Left ventricle myocardium inferior (tissue), 1 donor: ENCODE results near the gene SEMA4A. TPM values are rescaled to one million over a fixed set of nuclear protein-coding genes. Genes with fewer than 3 reads are reported as not detected.

Source experiments
- DNase-seq: peaks from one replicate; pipeline ENCODE4 v3.0.0-alpha.2; 2020
- H3K27ac ChIP-seq: fragments of 200-600 bp; replicated peaks from 2 replicates; pipeline ENCODE4 v1.8.0; 2021
- H3K27me3 ChIP-seq: fragments of 200-600 bp; 2 replicates; pipeline ENCODE4 v1.8.0; 2021; ENCODE audit warnings: low read depth
- H3K36me3 ChIP-seq: fragments of 200-600 bp; 2 replicates; pipeline ENCODE4 v1.8.0; 2021
- H3K4me1 ChIP-seq: fragments of 200-600 bp; 2 replicates; pipeline ENCODE4 v1.8.0; 2021
- H3K4me3 ChIP-seq: fragments of 200-600 bp; 2 replicates; pipeline ENCODE4 v1.8.0; 2021; ENCODE audit warnings: mild to moderate bottlenecking, moderate library complexity
- H3K9me3 ChIP-seq: fragments of 200-600 bp; replicated peaks from 2 replicates; pipeline ENCODE4 v1.8.0; 2021
- intact Hi-C: fragments of 100-400 bp; cut with micrococcal nuclease; formaldehyde crosslinking; loops from one replicate; pipeline ENCODE4 v1.11.0; 2022
- total RNA-seq: library from RNA; stranded (reverse); fragmentation: NEBNext Ultra II Directional; extraction: Animal tissue kit (Norgen Biotek cat#: 25700); gene quantifications from one replicate; pipeline ENCODE4 v1.2.1, GENCODE V29; 2021
- TF ChIP-seq, protein P1 (sequence below): fragments of 200-600 bp; IDR thresholded peaks from 2 replicates; pipeline ENCODE4 v1.8.0; 2021; ENCODE audit warnings: antibody characterized with exemption, mild to moderate bottlenecking, borderline replicate concordance
- donor health status: DM: no; HTN: yes; CAD: no; lungs with severe emphysema.

SEMA4A gene
- total RNA-seq, 1 donor from 2014 or later = 1.0 TPM

DNA sequence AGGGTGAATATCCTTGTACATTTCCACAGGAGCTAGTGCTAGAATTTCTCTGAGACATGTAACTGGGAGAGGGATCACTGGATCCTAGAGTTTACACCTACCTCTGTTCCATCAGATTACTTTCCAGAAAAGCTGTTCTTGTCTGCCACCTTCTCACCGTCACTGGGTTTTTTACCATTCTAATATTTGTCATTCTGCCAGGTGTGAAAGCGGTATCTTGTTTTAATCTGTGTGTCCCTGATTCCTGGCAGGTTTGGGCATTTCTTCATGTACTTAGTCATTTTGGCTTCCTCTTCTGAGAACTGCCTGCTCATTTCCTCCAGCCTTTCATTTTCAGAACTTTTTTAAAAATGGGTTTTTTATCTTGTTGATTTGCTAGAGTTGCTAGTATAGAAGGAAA is 64.5 kb downstream of the SEMA4A start:
- H3K4me3 ChIP-seq = no peak overlapping the region
- peaks cover 33% of the 10 kb centered on the region for H3K4me1 ChIP-seq
- peak overlapping the region; percentile 21 for H3K27ac ChIP-seq
- no peaks in the 10 kb centered on the region for H3K27me3 ChIP-seq
- TF ChIP-seq, protein P1, sequence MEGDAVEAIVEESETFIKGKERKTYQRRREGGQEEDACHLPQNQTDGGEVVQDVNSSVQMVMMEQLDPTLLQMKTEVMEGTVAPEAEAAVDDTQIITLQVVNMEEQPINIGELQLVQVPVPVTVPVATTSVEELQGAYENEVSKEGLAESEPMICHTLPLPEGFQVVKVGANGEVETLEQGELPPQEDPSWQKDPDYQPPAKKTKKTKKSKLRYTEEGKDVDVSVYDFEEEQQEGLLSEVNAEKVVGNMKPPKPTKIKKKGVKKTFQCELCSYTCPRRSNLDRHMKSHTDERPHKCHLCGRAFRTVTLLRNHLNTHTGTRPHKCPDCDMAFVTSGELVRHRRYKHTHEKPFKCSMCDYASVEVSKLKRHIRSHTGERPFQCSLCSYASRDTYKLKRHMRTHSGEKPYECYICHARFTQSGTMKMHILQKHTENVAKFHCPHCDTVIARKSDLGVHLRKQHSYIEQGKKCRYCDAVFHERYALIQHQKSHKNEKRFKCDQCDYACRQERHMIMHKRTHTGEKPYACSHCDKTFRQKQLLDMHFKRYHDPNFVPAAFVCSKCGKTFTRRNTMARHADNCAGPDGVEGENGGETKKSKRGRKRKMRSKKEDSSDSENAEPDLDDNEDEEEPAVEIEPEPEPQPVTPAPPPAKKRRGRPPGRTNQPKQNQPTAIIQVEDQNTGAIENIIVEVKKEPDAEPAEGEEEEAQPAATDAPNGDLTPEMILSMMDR = no peak
- intact Hi-C loops = no loop called here
- no peak for DNase-seq
- no peaks in the 10 kb centered on the region for H3K9me3 ChIP-seq
- H3K36me3 ChIP-seq = peaks cover 35% of the 10 kb centered on the region

DNA sequence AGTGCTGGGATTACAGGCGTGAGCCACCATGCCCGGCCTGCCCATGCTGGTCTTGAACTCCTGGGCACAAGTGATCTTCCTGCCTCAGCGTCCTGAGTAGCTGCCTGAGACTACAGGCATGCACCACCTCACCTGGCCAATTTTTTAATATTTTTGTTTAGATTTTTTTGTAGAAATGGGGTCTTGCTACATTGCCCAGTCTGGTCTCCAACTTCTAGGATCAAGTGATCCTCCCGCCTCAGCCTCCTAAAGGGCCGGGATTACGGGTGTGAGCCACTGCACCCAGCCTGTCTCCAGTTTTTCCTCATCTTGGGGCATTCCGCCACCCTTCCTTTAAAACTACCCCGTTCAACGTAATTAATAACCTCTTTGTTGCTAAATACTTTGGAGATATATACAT is 66.8 kb downstream of the SEMA4A start:
- Histone ChIP-seq H3K4me1 (peaks cover 15% of the 10 kb centered on the region), H3K27me3 (no peaks in the 10 kb centered on the region), H3K27ac (no peak overlapping the region), H3K9me3 (no peaks in the 10 kb centered on the region), H3K36me3 (peaks cover 46% of the 10 kb centered on the region), H3K4me3 (no peak overlapping the region)
- intact Hi-C loops = loop anchor here (5.0 kb wide), 1 partner anchor 73 kb away; no protein-coding TSS in a partner anchor
- TF ChIP-seq, protein P1 = no peak
- no peak for DNase-seq

DNA sequence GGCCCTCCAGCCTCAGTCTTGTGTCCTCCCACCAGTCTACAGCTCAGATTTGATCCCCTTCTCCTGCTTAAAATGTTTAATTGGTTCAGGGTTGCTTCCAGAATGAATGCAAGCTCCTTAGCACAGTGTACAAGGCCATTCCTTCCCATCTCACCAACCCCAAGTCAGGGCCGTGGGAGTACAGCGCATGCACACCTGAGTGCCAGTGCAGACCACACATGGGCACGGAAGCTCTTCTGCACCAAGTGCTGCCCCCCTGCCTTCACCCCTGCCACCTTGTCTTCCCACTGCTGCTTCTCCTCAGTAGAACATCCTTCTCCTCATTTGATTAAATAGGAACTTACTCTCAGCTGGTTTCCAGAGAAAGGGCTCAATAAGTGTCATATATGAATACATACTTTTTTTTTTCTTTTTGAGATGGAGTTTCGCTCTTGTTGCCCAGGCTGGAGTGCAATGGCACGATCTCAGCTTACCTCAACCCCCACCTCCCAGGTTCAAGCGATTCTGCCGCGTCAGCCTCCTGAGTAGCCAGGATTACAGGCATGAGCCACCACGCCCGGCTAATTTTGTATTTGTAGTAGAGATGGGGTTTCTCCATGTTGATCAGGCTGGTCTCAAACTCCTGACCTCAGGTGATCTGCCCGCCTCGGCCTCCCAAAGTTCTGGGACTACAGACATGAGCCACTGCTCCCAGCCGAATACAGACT is 68.8 kb downstream of the SEMA4A start:
- no peak overlapping the region for H3K27ac ChIP-seq
- no peak for DNase-seq
- intact Hi-C loops = loop anchor here (5.0 kb wide), 1 partner anchor 75 kb away; no protein-coding TSS in a partner anchor

DNA sequence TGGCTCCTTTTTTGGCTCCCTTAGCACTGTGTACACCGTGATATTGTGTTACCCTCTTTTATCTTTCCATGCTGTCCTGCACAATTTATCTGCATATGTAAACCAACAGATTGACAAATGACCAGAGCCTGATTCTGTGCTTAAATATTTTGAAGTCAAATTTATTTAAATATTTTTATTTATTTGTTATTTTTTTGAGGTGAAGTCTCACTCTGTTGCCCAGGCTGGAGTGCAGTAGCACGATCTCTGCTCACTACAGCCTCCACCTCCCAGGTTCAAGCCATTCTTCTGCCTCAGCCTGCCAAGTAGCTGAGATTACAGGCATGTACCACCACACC is 72.3 kb downstream of the SEMA4A start:
- no peak for DNase-seq
- no peaks in the 10 kb centered on the region for H3K9me3 ChIP-seq
- TF ChIP-seq, protein P1 = no peak
- H3K4me3 ChIP-seq = no peak overlapping the region
- no peaks in the 10 kb centered on the region for H3K27me3 ChIP-seq
- intact Hi-C loops = loop anchor here (5.0 kb wide), 1 partner anchor 133 kb away; no protein-coding TSS in a partner anchor
- no peak overlapping the region for H3K27ac ChIP-seq
- no peaks in the 10 kb centered on the region for H3K4me1 ChIP-seq
- peaks cover 66% of the 10 kb centered on the region for H3K36me3 ChIP-seq

More for the DNA sequence above, 68.8 kb downstream of the SEMA4A start:
- Histone ChIP-seq H3K9me3 (no peaks in the 10 kb centered on the region), H3K4me1 (peaks cover 9% of the 10 kb centered on the region), H3K27me3 (no peaks in the 10 kb centered on the region), H3K4me3 (no peak overlapping the region), H3K36me3 (peaks cover 53% of the 10 kb centered on the region)
- TF ChIP-seq, protein P1 = no peak

DNA sequence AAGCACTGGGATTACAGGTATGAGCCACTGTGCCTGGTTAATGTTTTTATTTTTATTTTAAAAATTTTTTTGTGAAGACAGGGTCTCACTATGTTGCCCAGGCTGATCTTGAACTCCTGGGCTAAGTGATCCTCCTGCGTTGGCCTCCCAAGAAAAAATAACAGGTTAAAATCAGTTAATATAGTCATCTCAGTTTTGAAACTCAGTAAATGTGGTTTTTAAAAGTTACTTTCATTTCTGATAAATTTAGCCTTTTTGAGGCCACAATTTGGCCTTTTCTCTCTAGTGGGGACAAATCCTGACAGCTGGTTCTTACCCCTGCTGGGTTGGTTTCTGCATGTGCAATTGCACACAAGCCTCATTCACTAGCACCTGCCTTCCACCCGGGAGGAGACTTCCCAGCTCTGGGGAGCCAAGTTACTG is 72.7 kb downstream of the SEMA4A start:
- Histone ChIP-seq H3K4me3 (no peak overlapping the region), H3K9me3 (no peaks in the 10 kb centered on the region), H3K4me1 (no peaks in the 10 kb centered on the region), H3K27me3 (no peaks in the 10 kb centered on the region), H3K36me3 (peaks cover 61% of the 10 kb centered on the region), H3K27ac (no peak overlapping the region)
- no peak for DNase-seq
- intact Hi-C loops = loop anchor here (5.0 kb wide), 1 partner anchor 134 kb away; no protein-coding TSS in a partner anchor
- TF ChIP-seq, protein P1 = no peak
